AG04450 (cell line): Measurements from ENCODE around the gene NIPAL3. TPM values are rescaled to one million over a fixed set of nuclear protein-coding genes. Genes with fewer than 3 reads are reported as not detected.

ENCODE experiments used
- CTCF ChIA-PET: fragments of 300-600, 350-600 bp; formaldehyde crosslinking; extraction: SDS; loops from one replicate; lab custom pipeline; 2022; ENCODE audit warnings: antibody characterized with exemption, inconsistent platforms; lab: Charles Lee
- POLR2A ChIA-PET: fragments of 350-600 bp; formaldehyde crosslinking; extraction: SDS; loops from one replicate; lab custom pipeline; 2021; ENCODE audit warnings: antibody characterized with exemption, inconsistent platforms; lab: Yijun Ruan, JAX
- DNase-seq: peaks from one replicate; pipeline ENCODE4 v3.0.0-alpha.2; 2011; ENCODE audit warnings: low read depth, low spot score
- H3K27ac ChIP-seq: one replicate; pipeline ENCODE4 v1.5.1; 2012; ENCODE audit warnings: low read depth, low read length, control low read depth
- H3K27me3 ChIP-seq: one replicate; pipeline ENCODE4 v1.6.0; 2012; ENCODE audit warnings: low read length; ENCODE audit not compliant: control insufficient read depth, insufficient read depth
- H3K4me3 ChIP-seq: 2 replicates; pipeline ENCODE4 v1.5.1; 2011; ENCODE audit warnings: mild to moderate bottlenecking, low read depth, low read length, control low read depth
- H3K9me3 ChIP-seq: 2 replicates; pipeline ENCODE4 v1.5.1; 2012; ENCODE audit warnings: low read length; ENCODE audit not compliant: control insufficient read depth, insufficient read depth
- polyA plus RNA-seq: library from polyadenylated mRNA; depleted of rRNA; stranded (reverse); fragments of >200 nt; gene quantifications from 2 replicates; pipeline ENCODE4 v1.2.3, GENCODE V29; 2011
- TF ChIP-seq, protein P1 (sequence below): IDR thresholded peaks from 2 replicates; pipeline ENCODE4 v1.5.1; 2011; ENCODE audit warnings: low read depth, low read length, control low read depth, inconsistent platforms

The NIPAL3 gene
- polyA plus RNA-seq, 1 experiment = 46.5 TPM

DNA sequence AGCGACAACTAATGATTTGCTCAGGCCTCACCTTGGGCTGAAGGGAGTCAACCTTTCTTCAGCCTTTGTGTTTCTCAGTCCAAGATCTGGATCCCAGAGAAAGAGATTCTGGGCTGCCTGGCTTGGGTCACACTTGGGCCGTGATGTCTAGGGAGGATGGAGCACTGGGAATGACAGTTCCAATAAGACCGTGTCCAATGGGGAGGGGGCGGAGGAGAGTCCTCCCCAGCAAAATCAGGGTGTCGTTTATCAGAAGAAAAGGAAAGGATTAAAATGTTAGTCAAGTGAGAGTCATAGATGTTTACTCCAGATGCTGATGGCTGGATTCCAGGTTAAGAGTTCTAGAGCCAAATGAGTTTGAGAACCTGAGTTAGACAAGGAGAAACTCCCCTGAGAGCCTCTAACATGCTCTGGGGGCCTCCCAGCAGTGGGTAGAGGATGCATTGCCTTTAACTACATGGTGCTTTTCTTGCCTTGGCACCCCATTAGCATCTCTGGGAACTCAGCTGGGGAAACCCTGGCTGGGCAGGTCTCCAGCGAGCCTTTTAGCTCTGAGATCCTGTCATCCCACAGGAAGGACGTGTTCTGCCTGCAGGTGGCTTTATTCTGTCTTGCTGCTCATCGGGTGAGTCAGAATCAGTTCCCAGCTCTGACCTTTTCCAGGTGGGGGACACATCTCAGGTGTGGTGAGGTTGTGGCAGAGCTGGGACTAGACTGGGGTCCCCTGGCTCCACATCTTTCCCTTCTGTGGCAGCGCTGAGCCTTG, 22.2 kb downstream of the NIPAL3 start:
- TF ChIP-seq, protein P1, sequence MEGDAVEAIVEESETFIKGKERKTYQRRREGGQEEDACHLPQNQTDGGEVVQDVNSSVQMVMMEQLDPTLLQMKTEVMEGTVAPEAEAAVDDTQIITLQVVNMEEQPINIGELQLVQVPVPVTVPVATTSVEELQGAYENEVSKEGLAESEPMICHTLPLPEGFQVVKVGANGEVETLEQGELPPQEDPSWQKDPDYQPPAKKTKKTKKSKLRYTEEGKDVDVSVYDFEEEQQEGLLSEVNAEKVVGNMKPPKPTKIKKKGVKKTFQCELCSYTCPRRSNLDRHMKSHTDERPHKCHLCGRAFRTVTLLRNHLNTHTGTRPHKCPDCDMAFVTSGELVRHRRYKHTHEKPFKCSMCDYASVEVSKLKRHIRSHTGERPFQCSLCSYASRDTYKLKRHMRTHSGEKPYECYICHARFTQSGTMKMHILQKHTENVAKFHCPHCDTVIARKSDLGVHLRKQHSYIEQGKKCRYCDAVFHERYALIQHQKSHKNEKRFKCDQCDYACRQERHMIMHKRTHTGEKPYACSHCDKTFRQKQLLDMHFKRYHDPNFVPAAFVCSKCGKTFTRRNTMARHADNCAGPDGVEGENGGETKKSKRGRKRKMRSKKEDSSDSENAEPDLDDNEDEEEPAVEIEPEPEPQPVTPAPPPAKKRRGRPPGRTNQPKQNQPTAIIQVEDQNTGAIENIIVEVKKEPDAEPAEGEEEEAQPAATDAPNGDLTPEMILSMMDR = no peak
- ChIA-PET POLR2A (interaction anchor here (0.8 kb wide), 1 partner anchor 38 kb away, joined by 4 read pairs; no protein-coding TSS in a partner anchor), CTCF (no interaction called here)
- Histone ChIP-seq H3K4me3 (no peak overlapping the region), H3K27ac (no peak overlapping the region), H3K9me3 (no peaks in the 10 kb centered on the region), H3K27me3 (no peaks in the 10 kb centered on the region)
- no peak for DNase-seq

DNA sequence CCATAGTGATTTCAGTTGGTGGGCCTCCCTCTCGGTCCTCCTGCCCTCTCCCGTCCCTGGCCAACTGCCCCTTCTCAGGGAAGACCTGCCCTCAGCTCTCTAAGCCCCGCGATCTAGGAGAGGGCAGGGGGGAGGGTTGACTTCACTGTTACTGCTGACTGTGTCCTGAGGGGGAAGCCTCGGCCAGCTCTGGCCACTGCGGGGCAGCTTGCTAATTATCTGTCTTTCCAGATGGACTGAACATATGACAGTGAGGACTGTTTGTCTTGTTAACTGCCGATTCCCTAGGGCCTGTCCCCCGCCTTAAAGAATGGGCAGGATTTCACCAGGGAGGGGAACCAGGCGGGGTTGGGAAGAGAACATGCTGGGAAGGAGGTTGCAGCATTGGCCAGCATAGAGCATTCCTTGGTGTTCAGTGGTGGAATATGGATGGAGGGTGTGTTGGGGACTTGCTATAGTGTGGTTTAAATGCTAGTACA, 22.9 kb downstream of the NIPAL3 start:
- H3K4me3 ChIP-seq = no peak overlapping the region
- DNase-seq = no peak
- ChIA-PET CTCF (no interaction called here), POLR2A (interaction anchor here (0.8 kb wide), 1 partner anchor 38 kb away, joined by 4 read pairs; no protein-coding TSS in a partner anchor)
- H3K9me3 ChIP-seq = no peaks in the 10 kb centered on the region
- H3K27ac ChIP-seq = no peak overlapping the region
- no peaks in the 10 kb centered on the region for H3K27me3 ChIP-seq
- TF ChIP-seq, protein P1 = no peak

DNA sequence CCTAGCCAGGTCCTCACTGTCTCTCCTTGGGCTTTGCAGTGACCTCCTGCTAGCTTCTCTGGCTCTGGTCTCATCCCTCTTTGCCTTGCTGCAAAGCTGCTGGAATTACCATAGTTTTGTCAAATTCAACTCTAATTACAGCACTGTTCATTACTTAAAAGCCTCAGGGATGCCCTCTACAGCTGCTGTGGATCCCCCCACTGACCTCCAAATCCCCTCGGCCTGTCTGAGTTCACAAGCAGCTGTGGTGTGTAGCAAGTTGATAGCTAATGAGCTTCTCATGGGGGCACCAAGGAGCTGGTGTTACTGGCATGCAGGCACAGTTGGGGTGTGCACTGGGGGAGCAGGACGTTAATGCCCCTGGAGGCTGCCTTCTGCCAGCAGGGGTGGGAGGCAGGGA, 24.8 kb downstream of the NIPAL3 start:
- Histone ChIP-seq H3K4me3 (no peak overlapping the region), H3K27ac (no peak overlapping the region), H3K27me3 (no peaks in the 10 kb centered on the region), H3K9me3 (no peaks in the 10 kb centered on the region)
- no peak for DNase-seq
- POLR2A ChIA-PET = no interaction called here
- TF ChIP-seq, protein P1 = no peak
- CTCF ChIA-PET = interaction anchor here (1.0 kb wide), 1 partner anchor 48 kb away, joined by 3 read pairs; no protein-coding TSS in a partner anchor

DNA sequence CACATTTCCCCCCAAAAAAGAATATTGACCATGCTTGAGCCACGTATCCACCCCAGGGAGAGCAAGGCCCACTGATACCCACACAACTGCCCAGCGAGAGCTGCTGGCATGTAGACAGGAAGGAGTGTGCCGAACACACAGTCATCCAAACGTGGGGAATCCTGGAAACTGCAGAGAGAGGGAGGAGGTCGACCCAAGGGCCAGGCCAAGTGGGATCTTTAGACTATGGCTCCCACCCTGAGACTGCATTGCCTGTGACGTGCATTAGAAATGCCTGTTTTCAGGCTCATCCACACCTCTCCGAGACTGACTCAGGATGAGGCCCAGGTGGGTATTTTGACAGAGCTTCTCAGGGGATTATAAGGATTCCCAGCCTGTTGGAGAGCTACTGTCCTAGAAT, 25.9 kb downstream of the NIPAL3 start:
- DNase-seq = no peak
- H3K27ac ChIP-seq = no peak overlapping the region
- H3K27me3 ChIP-seq = no peaks in the 10 kb centered on the region
- no peak overlapping the region for H3K4me3 ChIP-seq
- no peaks in the 10 kb centered on the region for H3K9me3 ChIP-seq
- CTCF ChIA-PET = no interaction called here
- POLR2A ChIA-PET = no interaction called here
- TF ChIP-seq, protein P1 = no peak
